Measurements from ENCODE around the gene SCAMP5. TPM values are rescaled to one million over a fixed set of nuclear protein-coding genes. Genes with fewer than 3 reads are reported as not detected.

SCAMP5 gene
- total and polyA plus RNA-seq, 2 of the 4 experiments (the other 2 are of a cell fraction) = 0.36 to 1.6 TPM

- Histone ChIP-seq H3K4ac (ENCODE audit: low read depth, low read length) (no peak overlapping the region), H3K18ac (ENCODE audit: low read depth, low read length) (no peak overlapping the region), H3K79me1 (ENCODE audit: low read depth in 1 of 2, low read length in 2 of 2) (peaks cover 8 to 13% of the 10 kb centered on the region in 2 experiments), H4K8ac (ENCODE audit: low read depth in 2 of 2, low read length in 2 of 2) (no peak overlapping the region), H3K23ac (ENCODE audit: low read depth, low read length) (no peak overlapping the region), H3K56ac (ENCODE audit: extremely low read depth, insufficient read depth, low read length) (no peak overlapping the region), H2AFZ (replicated peaks; ENCODE audit: low read length, poor library complexity) (no peak overlapping the region), H3K4me3 (ENCODE audit: insufficient read depth, low read depth, low read length) (no peak overlapping the region), H3K4me2 (ENCODE audit: low read depth, low read length) (no peak overlapping the region), H3K9me1 (ENCODE audit: insufficient read depth, low read length) (peaks cover 4% of the 10 kb centered on the region; the same call in 1 of the 2 replicates), H4K20me1 (ENCODE audit: insufficient read depth, low read length) (no peaks in the 10 kb centered on the region), H2AK5ac (ENCODE audit: low read depth, low read length) (no peak overlapping the region), H2BK120ac (ENCODE audit: low read depth, low read length) (no peak overlapping the region), H4K91ac (ENCODE audit: insufficient read depth, low read depth, low read length) (no peak overlapping the region), H3K27me3 (ENCODE audit: control insufficient read depth, insufficient read depth, low read length) (peaks cover 13% of the 10 kb centered on the region), H2AK9ac (replicated peaks; ENCODE audit: low read depth, low read length, poor library complexity) (no peak overlapping the region), H3K14ac (replicated peaks; ENCODE audit: low read depth, low read length) (no peak overlapping the region), H2BK20ac (ENCODE audit: low read depth, low read length) (no peak overlapping the region), H3K27ac (ENCODE audit: insufficient read depth, low read length) (no peak overlapping the region), H3K9me3 (ENCODE audit: control insufficient read depth, insufficient read depth, low read length) (no peaks in the 10 kb centered on the region), H2BK5ac (ENCODE audit: low read depth, low read length, poor library complexity, severe bottlenecking) (no peak overlapping the region), H3K36me3 (ENCODE audit: control insufficient read depth, insufficient read depth, low read length) (no peaks in the 10 kb centered on the region), H4K5ac (ENCODE audit: low read depth, low read length) (no peak overlapping the region), H3K9ac (ENCODE audit: low read depth, low read length) (no peak overlapping the region), H3K4me1 (ENCODE audit: control insufficient read depth, insufficient read depth, low read length) (peaks cover 2% of the 10 kb centered on the region; the same call in 1 of the 2 replicates), H2BK15ac (ENCODE audit: low read depth, low read length) (no peak overlapping the region)
- dilution Hi-C loops (cut with HindIII; ENCODE audit: low sequenced_read_pairs, unreplicated experiment) (no loop called here), intact Hi-C loops (cut with micrococcal nuclease) (loop anchor here (10.0 kb wide), 2 partner anchors 285 to 435 kb away; partner anchors contain the start of gene SIN3A), in situ Hi-C loops (cut with MboI; ENCODE audit: low sequenced_read_pairs) (no loop called here)
- no peak for TF ChIP-seq CHD1 (IDR thresholded peaks at IDR 0.05; ENCODE audit: low read depth, low read length)
- TF ChIP-seq RFX5 (IDR thresholded peaks at IDR 0.05; ENCODE audit: low read depth, low read length) = no peak
- no peak for TF ChIP-seq MAFK (IDR thresholded peaks at IDR 0.05; ENCODE audit: low read depth, low read length)
- TF ChIP-seq CTCF (conservative IDR thresholded peaks at IDR 0.05; ENCODE audit: low read depth, low read length) = no peak
- no peak for TF ChIP-seq POLR2A (IDR thresholded peaks at IDR 0.05; ENCODE audit: low read depth, low read length)
- no peak for TF ChIP-seq ELK1 (IDR thresholded peaks at IDR 0.05; ENCODE audit: borderline replicate concordance, low read depth, low read length)
- TF ChIP-seq NFE2L2 (IDR thresholded peaks at IDR 0.05; ENCODE audit: low read depth, low read length) = no peak
- CTCF ChIA-PET = interaction anchor here (0.6 kb wide), 1 partner anchor 494 kb away, joined by 7 read pairs; no protein-coding TSS in a partner anchor
- POLR2A ChIA-PET (ENCODE audit: unreplicated experiment) = no interaction called here
- no peak for DNase-seq
- ATAC-seq (ENCODE audit: low read depth) = no peak
- 50% methylated on average over 2 of the region's 3 CpGs; no CpG with 5 or more reads in 1 of the 2 experiments for WGBS, 2 experiments (ENCODE audit: extremely low coverage in 2 of 2, insufficient read length in 1 of 2)
- no TSS peak for BruUV-seq (replicated peaks)
Measured at GRCh38 chr15:75019916-75020315, 24.6 kb downstream of the SCAMP5 start.
